ENCODE data around the gene NFATC1. TPM values are rescaled to one million over a fixed set of nuclear protein-coding genes. Genes with fewer than 3 reads are reported as not detected.

The NFATC1 gene
- total RNA-seq, 3 donors from 2014 or later = 10.9 to 18.0 (median 12.9) TPM

GRCh38 chr18:79371561-79372121 is 24.1 kb upstream of the NFATC1 start:
- Histone ChIP-seq H3K4me1 (no peaks in the 10 kb centered on the region), H3K27ac (no peak overlapping the region), H3K36me3 (no peaks in the 10 kb centered on the region), H3K27me3 (no peaks in the 10 kb centered on the region), H3K9me3 (no peaks in the 10 kb centered on the region), H3K4me3 (no peak overlapping the region)
- no peak for DNase-seq (ENCODE audit: low spot score in 2 of 2)
- intact Hi-C loops (cut with DNase I; ENCODE audit: low total_unique reads) = no loop called here
- TF ChIP-seq POLR2A (IDR thresholded peaks at IDR 0.05) (no peak), CTCF (IDR thresholded peaks at IDR 0.05) (no peak), POLR2AphosphoS5 (IDR thresholded peaks at IDR 0.05) (no peak)

- Histone ChIP-seq H3K4me1 (no peaks in the 10 kb centered on the region), H3K27ac (no peak overlapping the region)
Observed at GRCh38 chr18:79372461-79372860, 23.3 kb upstream of the NFATC1 start.

GRCh38 chr18:79372991-79373390 is 22.7 kb upstream of the NFATC1 start:
- H3K27me3 ChIP-seq = no peaks in the 10 kb centered on the region
- no peak overlapping the region for H3K4me3 ChIP-seq
- intact Hi-C loops (cut with DNase I; ENCODE audit: low total_unique reads) = no loop called here
- no peak overlapping the region for H3K27ac ChIP-seq
- no peaks in the 10 kb centered on the region for H3K9me3 ChIP-seq
- no peak for TF ChIP-seq POLR2AphosphoS5 (IDR thresholded peaks at IDR 0.05)
- TF ChIP-seq POLR2A (IDR thresholded peaks at IDR 0.05) = no peak
- no peak for TF ChIP-seq CTCF (IDR thresholded peaks at IDR 0.05)
- no peaks in the 10 kb centered on the region for H3K4me1 ChIP-seq
- DNase-seq (ENCODE audit: low spot score in 2 of 2) = no peak
- no peaks in the 10 kb centered on the region for H3K36me3 ChIP-seq

More at GRCh38 chr18:79372461-79372860, 23.3 kb upstream of the NFATC1 start:
- intact Hi-C loops (cut with DNase I; ENCODE audit: low total_unique reads) = no loop called here
- Histone ChIP-seq H3K27me3 (no peaks in the 10 kb centered on the region), H3K4me3 (no peak overlapping the region), H3K36me3 (no peaks in the 10 kb centered on the region), H3K9me3 (no peaks in the 10 kb centered on the region)
- no peak for TF ChIP-seq CTCF (IDR thresholded peaks at IDR 0.05)
- no peak for TF ChIP-seq POLR2AphosphoS5 (IDR thresholded peaks at IDR 0.05)
- no peak for TF ChIP-seq POLR2A (IDR thresholded peaks at IDR 0.05)
- DNase-seq (ENCODE audit: low spot score in 2 of 2) = no peak

- no peak for DNase-seq (ENCODE audit: low spot score in 2 of 2)
Observed at GRCh38 chr18:79373736-79374135, 22.0 kb upstream of the NFATC1 start.

More at GRCh38 chr18:79373736-79374135, 22.0 kb upstream of the NFATC1 start:
- Histone ChIP-seq H3K27me3 (no peaks in the 10 kb centered on the region), H3K9me3 (no peaks in the 10 kb centered on the region), H3K27ac (no peak overlapping the region), H3K4me3 (no peak overlapping the region), H3K36me3 (no peaks in the 10 kb centered on the region), H3K4me1 (no peaks in the 10 kb centered on the region)
- TF ChIP-seq CTCF (IDR thresholded peaks at IDR 0.05) = no peak
- TF ChIP-seq POLR2AphosphoS5 (IDR thresholded peaks at IDR 0.05) = no peak
- TF ChIP-seq POLR2A (IDR thresholded peaks at IDR 0.05) = no peak
- intact Hi-C loops (cut with DNase I; ENCODE audit: low total_unique reads) = no loop called here
